Measurements from ENCODE around the gene CD200R1. TPM values are rescaled to one million over a fixed set of nuclear protein-coding genes. Genes with fewer than 3 reads are reported as not detected.

The CD200R1 gene
- total and polyA plus RNA-seq, 2 of the 13 experiments (the other 11 are each of a cell fraction or from before 2014, with no cell fraction given): 0.04 TPM; not detected in 1

DNA sequence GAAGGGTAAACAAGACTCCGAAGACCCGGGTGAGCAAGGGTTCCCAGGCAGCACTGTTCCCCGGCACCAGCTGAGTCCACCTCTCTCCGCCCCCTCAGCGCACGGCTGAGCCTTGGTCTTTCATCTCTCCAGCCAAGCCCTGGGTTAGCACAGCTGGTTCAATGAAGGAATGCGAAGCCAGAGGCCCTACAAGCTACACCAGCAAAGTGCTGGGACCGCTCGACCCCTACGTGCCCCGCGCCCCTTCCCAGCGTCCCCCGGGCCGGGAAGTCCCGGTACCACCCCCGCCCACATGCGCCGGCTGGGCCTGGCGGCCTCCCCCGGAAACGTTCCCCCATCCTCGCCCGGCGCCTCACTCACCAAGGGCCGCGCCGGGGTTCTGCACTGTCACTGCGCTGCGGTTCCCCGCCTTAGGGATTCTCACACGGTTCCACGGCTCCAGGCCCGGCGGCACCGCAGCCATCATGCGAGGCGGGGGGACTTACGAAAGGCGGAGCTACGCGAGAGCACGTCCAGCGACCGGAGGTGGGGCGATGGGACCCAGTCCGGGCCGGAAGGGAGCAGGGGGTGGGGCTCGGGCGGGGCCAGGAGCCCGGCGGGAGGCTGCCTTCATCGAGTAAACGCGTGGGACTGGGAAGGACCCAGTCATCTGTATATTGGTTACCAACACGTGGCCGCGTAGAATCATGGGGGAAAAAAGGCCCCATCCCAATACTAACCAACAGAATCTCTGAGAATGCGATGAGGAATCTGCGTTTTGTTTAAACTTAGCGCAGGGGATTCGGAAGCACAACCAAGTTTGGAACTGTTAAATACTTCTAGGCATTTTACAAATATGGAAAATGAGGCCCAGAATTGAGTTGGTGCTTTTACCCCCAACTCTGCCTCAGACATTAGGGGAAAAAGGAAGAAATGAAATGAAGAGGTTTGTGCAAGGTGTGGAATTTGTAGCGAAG is 44.6 kb upstream of the CD200R1 start (continued):
- TF ChIP-seq NFAT5 (CRISPR knock-in tag; IDR thresholded peaks at IDR 0.05): no peak
- peak; percentile 79; the same call in 1 of the 2 replicates for TF ChIP-seq WIZ (CRISPR knock-in tag; IDR thresholded peaks at IDR 0.05)
- TF ChIP-seq ZBTB46 (CRISPR knock-in tag; IDR thresholded peaks at IDR 0.05; ENCODE audit: borderline replicate concordance): no peak
- TF ChIP-seq, protein P1, sequence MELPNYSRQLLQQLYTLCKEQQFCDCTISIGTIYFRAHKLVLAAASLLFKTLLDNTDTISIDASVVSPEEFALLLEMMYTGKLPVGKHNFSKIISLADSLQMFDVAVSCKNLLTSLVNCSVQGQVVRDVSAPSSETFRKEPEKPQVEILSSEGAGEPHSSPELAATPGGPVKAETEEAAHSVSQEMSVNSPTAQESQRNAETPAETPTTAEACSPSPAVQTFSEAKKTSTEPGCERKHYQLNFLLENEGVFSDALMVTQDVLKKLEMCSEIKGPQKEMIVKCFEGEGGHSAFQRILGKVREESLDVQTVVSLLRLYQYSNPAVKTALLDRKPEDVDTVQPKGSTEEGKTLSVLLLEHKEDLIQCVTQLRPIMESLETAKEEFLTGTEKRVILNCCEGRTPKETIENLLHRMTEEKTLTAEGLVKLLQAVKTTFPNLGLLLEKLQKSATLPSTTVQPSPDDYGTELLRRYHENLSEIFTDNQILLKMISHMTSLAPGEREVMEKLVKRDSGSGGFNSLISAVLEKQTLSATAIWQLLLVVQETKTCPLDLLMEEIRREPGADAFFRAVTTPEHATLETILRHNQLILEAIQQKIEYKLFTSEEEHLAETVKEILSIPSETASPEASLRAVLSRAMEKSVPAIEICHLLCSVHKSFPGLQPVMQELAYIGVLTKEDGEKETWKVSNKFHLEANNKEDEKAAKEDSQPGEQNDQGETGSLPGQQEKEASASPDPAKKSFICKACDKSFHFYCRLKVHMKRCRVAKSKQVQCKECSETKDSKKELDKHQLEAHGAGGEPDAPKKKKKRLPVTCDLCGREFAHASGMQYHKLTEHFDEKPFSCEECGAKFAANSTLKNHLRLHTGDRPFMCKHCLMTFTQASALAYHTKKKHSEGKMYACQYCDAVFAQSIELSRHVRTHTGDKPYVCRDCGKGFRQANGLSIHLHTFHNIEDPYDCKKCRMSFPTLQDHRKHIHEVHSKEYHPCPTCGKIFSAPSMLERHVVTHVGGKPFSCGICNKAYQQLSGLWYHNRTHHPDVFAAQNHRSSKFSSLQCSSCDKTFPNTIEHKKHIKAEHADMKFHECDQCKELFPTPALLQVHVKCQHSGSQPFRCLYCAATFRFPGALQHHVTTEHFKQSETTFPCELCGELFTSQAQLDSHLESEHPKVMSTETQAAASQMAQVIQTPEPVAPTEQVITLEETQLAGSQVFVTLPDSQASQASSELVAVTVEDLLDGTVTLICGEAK (IDR thresholded peaks at IDR 0.05): no peak
- TF ChIP-seq, protein P1 (CRISPR knock-in tag; IDR thresholded peaks at IDR 0.05): peak; percentile 81
- TF ChIP-seq ZNF782 (CRISPR knock-in tag; IDR thresholded peaks at IDR 0.05; ENCODE audit: borderline replicate concordance): 0 out of 2 replicates have a peak, but pooled peaks have one; percentile 58
- TF ChIP-seq FOXM1 (CRISPR knock-in tag; IDR thresholded peaks at IDR 0.05): 0 out of 2 replicates have a peak, but pooled peaks have one; percentile 21
- TF ChIP-seq ZC3H13 (CRISPR knock-in tag; IDR thresholded peaks at IDR 0.05): peak; percentile 90
- TF ChIP-seq NCOA5 (CRISPR knock-in tag; IDR thresholded peaks at IDR 0.05): no peak
- no peak for TF ChIP-seq SRSF9 (IDR thresholded peaks at IDR 0.05; ENCODE audit: borderline replicate concordance, insufficient read depth, low read depth, low read length, poor library complexity, severe bottlenecking)
- no peak for TF ChIP-seq POLR2AphosphoS2 (IDR thresholded peaks at IDR 0.05; ENCODE audit: low read depth, low read length)

Measured in HepG2 (cell line).